PFSK-1 (cell line): ENCODE results near the gene ZNRF4.

ENCODE experiments used
- FOXP2 ChIP-seq: optimal IDR thresholded peaks from 2 replicates; pipeline ENCODE3; 2011; ENCODE audit warnings: borderline replicate concordance, control low read depth, inconsistent platforms; ENCODE audit not compliant: insufficient read depth; ENCODE audit errors: extremely low read length, extremely low read depth
- POLR2AphosphoS5 ChIP-seq: IDR thresholded peaks from 2 replicates; pipeline ENCODE4 v1.6.1; 2012; ENCODE audit warnings: low read depth, mild to moderate bottlenecking, control low read depth, low read length, moderate library complexity
- TF ChIP-seq, protein P1 (sequence below), 2 experiments: IDR thresholded peaks; 2 replicates each; pipeline versions ENCODE4 v1.6.1 to v1.8.0; 2011 to 2012; ENCODE audit warnings: low read depth in 2 of 2, low read length in 2 of 2, control low read depth in 1 of 2, inconsistent platforms in 1 of 2, mild to moderate bottlenecking in 1 of 2, moderate library complexity in 1 of 2; ENCODE audit not compliant: insufficient read depth in 1 of 2

DNA sequence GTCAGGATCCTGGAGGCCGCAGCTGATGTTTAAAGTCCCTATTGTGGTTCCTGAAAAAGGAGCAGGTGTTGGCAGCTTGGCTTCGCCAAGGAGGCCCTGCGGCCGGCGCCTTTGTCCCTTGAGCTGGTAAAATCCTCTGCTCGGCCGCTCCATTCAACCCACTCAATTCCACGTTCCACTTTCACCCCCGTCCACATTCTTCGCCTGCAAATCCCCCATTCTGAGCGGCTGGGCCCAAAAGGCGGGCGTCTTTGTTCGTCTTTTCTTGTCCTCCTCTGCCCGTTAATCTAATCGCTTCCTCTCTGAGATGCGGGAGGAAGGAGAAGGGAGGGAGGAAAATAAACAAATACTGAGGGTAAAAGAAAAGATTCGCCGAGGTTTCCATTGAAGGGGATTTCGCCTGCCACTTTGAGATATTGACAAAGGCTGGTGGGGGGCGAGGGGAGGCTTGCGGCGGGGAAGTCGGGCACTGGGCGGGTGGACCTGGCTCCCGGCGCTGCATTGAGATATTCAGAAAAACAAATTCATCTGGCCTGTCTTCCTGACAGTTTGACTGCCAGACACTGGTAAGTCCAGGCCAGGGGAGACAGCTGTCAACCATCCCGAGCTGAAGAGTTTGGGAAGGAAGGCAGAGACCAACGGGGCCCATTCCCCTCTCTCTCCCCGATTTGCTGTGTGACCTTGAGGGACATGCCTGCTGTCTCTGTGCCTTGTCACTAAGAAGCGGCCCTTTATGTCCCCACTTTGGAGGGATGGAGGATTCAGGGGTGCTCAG is 37.6 kb downstream of the ZNRF4 start:
- TF ChIP-seq POLR2AphosphoS5 (no peak), FOXP2 (no peak)
- TF ChIP-seq, protein P1, sequence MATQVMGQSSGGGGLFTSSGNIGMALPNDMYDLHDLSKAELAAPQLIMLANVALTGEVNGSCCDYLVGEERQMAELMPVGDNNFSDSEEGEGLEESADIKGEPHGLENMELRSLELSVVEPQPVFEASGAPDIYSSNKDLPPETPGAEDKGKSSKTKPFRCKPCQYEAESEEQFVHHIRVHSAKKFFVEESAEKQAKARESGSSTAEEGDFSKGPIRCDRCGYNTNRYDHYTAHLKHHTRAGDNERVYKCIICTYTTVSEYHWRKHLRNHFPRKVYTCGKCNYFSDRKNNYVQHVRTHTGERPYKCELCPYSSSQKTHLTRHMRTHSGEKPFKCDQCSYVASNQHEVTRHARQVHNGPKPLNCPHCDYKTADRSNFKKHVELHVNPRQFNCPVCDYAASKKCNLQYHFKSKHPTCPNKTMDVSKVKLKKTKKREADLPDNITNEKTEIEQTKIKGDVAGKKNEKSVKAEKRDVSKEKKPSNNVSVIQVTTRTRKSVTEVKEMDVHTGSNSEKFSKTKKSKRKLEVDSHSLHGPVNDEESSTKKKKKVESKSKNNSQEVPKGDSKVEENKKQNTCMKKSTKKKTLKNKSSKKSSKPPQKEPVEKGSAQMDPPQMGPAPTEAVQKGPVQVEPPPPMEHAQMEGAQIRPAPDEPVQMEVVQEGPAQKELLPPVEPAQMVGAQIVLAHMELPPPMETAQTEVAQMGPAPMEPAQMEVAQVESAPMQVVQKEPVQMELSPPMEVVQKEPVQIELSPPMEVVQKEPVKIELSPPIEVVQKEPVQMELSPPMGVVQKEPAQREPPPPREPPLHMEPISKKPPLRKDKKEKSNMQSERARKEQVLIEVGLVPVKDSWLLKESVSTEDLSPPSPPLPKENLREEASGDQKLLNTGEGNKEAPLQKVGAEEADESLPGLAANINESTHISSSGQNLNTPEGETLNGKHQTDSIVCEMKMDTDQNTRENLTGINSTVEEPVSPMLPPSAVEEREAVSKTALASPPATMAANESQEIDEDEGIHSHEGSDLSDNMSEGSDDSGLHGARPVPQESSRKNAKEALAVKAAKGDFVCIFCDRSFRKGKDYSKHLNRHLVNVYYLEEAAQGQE (IDR thresholded peaks at IDR 0.05; ENCODE audit: insufficient read depth in 1 of 2, low read depth in 2 of 2, low read length in 2 of 2) = no peak
